AG04449 (cell line): ENCODE data around the gene WFDC8.
"Not testable (repeated sequence)": the region's sequence is repeated elsewhere in the genome, so short reads cannot be mapped to it uniquely, and the experiment has no call there.

Source experiments
- CTCF ChIA-PET: fragments of 350-600 bp; formaldehyde crosslinking; extraction: SDS; loops from one replicate; lab custom pipeline; 2021; ENCODE audit warnings: antibody characterized with exemption; lab: Yijun Ruan, JAX
- POLR2A ChIA-PET: fragments of 400-600, 350-600 bp; formaldehyde crosslinking; extraction: SDS; loops from one replicate; lab custom pipeline; 2020; ENCODE audit warnings: antibody characterized with exemption, inconsistent platforms; lab: Yijun Ruan, JAX
- DNase-seq: peaks from one replicate; pipeline ENCODE4 v3.0.0-alpha.2; 2010; ENCODE audit warnings: low read depth, low spot score
- H3K4me3 ChIP-seq: 2 replicates; pipeline ENCODE4 v1.5.1; 2011; ENCODE audit warnings: low read depth, mild to moderate bottlenecking, control low read depth, low read length
- TF ChIP-seq, protein P1 (sequence below): IDR thresholded peaks from one replicate; pipeline ENCODE4 v1.5.1; 2011; ENCODE audit warnings: mild to moderate bottlenecking, moderate library complexity, low read length, control low read depth, inconsistent platforms; ENCODE audit not compliant: insufficient read depth; ENCODE audit errors: missing control alignments

WFDC8 gene

DNA sequence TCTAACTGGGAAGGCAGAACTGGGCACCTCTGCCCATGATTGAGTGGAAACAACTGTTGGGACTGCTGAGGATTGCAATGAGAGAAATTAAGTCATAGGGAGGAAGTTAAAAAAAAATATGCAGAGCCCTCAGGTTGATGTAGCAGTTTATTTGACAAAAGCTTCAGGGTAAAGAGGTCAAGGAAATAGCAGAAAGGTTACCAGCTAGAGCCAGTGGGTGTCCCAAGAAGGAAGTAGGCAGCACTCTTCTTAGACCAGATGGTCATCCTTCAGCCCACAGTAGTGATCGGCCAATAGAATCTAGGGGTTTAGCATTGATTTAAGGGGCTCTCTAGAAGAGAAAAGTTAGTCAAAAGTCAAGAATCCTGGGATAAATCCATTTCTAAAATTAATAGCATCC, 28.7 kb upstream of the WFDC8 start:
- no peak for DNase-seq
- TF ChIP-seq, protein P1, sequence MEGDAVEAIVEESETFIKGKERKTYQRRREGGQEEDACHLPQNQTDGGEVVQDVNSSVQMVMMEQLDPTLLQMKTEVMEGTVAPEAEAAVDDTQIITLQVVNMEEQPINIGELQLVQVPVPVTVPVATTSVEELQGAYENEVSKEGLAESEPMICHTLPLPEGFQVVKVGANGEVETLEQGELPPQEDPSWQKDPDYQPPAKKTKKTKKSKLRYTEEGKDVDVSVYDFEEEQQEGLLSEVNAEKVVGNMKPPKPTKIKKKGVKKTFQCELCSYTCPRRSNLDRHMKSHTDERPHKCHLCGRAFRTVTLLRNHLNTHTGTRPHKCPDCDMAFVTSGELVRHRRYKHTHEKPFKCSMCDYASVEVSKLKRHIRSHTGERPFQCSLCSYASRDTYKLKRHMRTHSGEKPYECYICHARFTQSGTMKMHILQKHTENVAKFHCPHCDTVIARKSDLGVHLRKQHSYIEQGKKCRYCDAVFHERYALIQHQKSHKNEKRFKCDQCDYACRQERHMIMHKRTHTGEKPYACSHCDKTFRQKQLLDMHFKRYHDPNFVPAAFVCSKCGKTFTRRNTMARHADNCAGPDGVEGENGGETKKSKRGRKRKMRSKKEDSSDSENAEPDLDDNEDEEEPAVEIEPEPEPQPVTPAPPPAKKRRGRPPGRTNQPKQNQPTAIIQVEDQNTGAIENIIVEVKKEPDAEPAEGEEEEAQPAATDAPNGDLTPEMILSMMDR, result no peak
- CTCF ChIA-PET, result interaction anchor here (1.1 kb wide), 1 partner anchor 18 kb away, joined by 3 read pairs; no protein-coding TSS in a partner anchor
- POLR2A ChIA-PET, result no interaction called here
- H3K4me3 ChIP-seq, result no peak overlapping the region

DNA sequence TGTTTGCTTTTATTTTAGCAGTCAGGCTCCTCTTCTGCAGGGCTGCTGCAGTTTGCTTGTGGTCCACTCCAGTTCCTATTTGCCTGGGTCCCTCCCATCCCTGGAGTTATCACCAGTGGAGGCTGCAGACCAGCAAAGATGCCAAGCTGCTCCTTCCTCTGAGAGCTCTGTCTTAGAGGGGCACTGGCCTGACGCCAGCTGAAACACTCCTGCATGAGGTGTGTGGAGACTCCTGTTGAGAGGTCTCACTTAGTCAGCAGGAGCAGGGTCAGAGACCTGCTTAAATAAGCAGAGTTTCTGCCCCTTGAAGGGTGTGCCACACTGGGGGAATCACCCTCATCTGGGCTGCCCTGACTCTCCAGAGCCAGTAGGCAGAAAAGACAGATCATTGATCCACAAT, 16.2 kb upstream of the WFDC8 start:
- TF ChIP-seq, protein P1, result no peak
- ChIA-PET CTCF (interaction anchor here (3.1 kb wide), 1 partner anchor 176 kb away, joined by 41 read pairs; no protein-coding TSS in a partner anchor), POLR2A (no interaction called here)
- H3K4me3 ChIP-seq, result no peak overlapping the region
- no peak for DNase-seq

DNA sequence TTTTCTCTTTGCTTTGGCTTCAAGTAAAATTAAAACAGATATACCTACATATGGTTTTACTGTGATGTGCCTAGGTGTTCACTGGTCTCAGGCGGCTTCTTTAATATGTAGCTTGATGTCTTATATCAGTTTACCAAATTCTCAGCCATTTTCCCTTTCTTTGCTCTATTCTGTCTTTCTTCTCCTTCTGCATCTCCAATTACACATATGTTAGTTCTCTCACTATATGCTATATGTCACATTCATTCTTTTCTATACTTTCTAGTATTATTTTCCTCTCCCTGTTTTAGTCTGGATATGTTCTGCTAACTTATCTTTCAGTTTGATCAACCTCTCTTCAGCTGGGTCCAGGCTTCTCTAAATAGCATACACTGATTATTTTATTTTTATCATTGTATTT, 14.4 kb upstream of the WFDC8 start:
- POLR2A ChIA-PET, result no interaction called here
- CTCF ChIA-PET, result interaction anchor here (0.6 to 3.1 kb wide), 4 partner anchors 14 to 178 kb away, joined by 3 to 41 read pairs (median 4); no protein-coding TSS in a partner anchor
- TF ChIP-seq, protein P1, result no peak
- H3K4me3 ChIP-seq, result no peak overlapping the region
- no peak for DNase-seq

DNA sequence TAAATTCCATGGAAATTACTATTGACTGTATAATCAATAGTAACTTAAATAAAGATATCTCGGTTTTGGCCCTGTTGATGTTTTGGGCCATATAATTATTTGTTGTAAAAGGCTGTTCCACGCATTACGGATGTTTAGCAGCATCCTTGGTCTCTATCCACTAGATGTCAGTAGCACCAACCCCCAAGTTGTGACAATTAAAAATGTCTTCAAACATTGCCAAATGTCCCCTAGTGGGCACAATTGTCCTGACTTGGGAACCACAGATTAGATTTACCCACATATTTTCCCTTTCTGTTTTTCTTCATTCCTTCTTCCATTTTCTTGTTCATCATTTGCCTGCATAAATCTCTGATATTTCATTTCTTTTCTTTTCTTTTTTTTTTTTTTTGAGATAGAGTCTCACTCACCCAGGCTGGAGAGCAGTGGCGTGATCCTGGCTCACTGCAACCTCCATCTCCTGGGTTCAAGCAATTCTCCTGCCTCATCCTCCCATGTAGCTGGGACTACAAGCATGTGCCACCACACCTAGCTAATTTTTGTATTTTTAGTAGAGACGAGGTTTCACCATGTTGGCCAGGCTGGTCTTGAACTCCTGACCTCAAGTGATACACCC, 13.6 kb upstream of the WFDC8 start:
- ChIA-PET CTCF (interaction anchor here (0.6 to 3.1 kb wide), 8 partner anchors 13 to 179 kb away, joined by 3 to 41 read pairs (median 4); partner anchors contain the start of gene WFDC8), POLR2A (no interaction called here)
- no peak overlapping the region for H3K4me3 ChIP-seq
- TF ChIP-seq, protein P1, result peak; percentile 28
- DNase-seq, result no peak

DNA sequence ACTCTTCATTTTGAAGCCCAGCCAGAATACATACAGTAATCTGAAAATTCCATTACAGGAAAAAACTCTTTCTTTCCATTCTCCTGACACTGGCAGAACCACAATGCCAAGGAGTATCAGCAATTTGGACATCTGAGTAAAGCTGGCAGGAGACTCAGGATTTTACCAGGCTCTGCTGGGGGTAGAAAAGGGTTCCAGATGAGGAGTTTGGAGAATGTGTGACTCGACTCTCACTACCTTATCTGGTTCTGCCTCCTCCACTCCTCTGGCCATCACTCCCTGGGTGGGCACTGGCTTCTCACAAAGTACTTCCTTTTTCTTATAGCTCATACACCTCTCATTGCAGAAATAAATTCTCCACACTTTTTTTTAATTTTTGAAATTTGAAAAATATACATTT, 10.6 kb upstream of the WFDC8 start:
- TF ChIP-seq, protein P1, result no peak
- POLR2A ChIA-PET, result no interaction called here
- no peak for DNase-seq
- H3K4me3 ChIP-seq, result no peak overlapping the region
- CTCF ChIA-PET, result interaction anchor here (1.6 kb wide), 1 partner anchor 181 kb away, joined by 9 read pairs; no protein-coding TSS in a partner anchor

DNA sequence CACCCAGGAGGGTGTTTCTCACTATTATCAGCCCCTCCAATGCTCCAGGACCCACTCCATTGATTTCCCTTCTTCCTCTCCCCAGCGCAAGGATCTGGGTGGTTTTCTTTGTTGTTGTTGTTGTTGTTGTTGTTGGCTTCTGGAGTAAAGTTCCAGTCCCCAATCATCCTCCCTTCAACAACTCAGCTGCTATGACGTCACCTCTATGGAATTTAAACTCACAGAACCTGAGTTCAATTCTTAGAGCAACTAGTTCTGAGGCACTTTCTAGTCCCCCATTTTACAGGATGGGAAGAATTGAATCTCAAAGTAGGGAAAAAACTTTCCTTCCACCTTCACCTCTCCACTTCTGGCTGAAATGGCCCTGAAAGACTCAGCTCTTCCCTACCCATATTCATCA, 9.7 kb upstream of the WFDC8 start:
- POLR2A ChIA-PET, result no interaction called here
- TF ChIP-seq, protein P1, result no peak
- no peak overlapping the region for H3K4me3 ChIP-seq
- no peak for DNase-seq
- CTCF ChIA-PET, result interaction anchor here (1.6 kb wide), 1 partner anchor 182 kb away, joined by 9 read pairs; no protein-coding TSS in a partner anchor

DNA sequence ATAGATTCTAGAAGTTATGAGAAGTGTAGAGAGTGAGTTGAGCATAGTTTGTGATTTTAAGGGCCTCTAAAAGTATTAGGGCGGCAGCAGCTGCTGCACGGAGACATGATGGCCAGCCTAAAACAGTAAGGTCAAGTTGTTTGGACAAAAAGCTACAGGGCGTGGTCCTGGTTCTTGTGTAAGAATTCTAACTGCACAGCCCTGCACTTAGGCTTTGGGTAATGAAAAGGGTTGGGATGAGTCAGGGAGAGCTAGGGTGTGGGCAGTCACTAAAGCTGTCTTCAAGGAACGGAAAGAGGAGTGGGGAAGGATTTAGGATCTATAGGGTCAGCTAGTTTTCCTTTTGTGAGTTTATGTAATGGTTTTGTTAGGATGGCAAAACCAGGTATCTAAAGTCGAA, 6.9 kb upstream of the WFDC8 start:
- H3K4me3 ChIP-seq, DNase-seq, POLR2A ChIA-PET, CTCF ChIA-PET: not testable (repeated sequence)

DNA sequence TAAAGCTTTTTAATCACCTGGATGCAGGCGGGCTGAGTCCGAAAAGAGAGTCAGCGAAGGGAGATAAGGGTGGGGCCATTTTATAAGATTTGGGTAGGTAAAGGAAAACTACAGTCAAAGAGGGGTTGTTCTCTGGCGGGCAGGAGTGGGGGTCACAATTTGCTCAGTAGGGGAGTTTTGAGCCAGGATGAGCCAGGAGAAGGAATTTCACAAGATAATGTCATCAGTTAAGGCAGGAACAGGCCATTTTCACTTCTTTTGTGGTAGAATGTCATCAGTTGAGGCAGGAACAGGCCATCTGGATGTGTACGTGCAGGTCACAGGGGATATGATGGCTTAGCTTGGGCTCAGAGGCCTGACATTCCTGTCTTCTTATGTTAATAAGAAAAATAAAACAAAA, 5.2 kb upstream of the WFDC8 start:
- DNase-seq, H3K4me3 ChIP-seq, CTCF ChIA-PET, POLR2A ChIA-PET: not testable (repeated sequence)
